Prostate gland (tissue), 2 donors: ENCODE data around the gene AATK.
A peak's percentile ranks its signal among the peaks of the same experiment; 100 is the strongest.

ENCODE experiments used
- POLR2AphosphoS5 ChIP-seq: sonication (generic); formaldehyde crosslinking; IDR thresholded peaks from one replicate; pipeline ENCODE4 v1.6.1; 2017; ENCODE audit warnings: antibody characterized with exemption
- TF ChIP-seq, protein P1 (sequence below), 4 experiments: fragments of 200-600 bp in 2 of 4; fragments of 450-650 bp in 2 of 4; sonication (generic) in 2 of 4; IDR thresholded peaks; 1 replicate in 3 of 4; 2 replicates in 1 of 4; pipeline ENCODE4 v1.5.1; 2016 to 2019; ENCODE audit warnings: antibody characterized with exemption in 4 of 4, mild to moderate bottlenecking in 2 of 4, moderate library complexity in 2 of 4

DNA sequence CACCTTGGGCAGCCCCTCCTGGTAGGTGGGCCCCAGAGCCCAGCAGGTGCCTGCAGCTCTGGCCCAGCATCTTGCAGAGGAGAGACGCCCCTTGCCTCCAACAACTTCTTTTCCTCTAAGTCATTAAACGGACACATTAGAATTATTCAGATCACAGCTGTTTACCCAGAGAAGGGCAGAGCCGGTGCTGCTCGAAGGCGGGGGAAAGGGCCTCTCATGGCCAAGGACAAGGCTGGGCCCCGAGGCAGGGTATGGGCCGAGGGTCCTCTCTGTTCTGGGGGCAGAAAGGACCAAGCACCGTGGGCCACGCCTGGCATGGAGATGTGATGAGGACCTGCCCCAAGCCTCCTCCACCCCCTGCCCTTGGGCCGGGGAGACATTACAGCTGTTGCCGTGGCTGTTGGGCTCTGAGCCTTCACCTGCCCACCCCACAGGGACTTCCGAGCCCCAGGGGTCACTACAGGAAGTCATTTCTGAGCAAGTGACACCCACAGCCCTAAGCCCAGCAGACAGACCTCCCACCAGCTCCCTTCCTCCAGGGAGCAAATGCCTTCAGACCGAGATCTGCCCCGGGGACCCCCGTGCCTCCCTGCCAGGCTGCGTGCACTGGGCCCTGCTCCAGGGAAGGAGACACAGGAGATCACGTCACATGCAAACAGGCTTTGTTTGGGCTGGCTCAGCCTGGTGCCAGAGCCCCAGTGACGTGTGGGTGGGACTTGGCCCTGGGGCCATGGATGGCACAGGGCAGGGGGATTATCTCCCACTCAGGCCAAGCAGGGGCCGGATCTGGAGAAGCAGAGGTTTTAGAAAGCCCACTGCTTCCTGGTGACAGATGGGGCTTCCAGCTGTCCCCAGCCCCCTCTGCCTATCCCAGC is 1.4 kb downstream of the AATK start:
- TF ChIP-seq POLR2AphosphoS5 = peak; percentile 28
- TF ChIP-seq, protein P1, sequence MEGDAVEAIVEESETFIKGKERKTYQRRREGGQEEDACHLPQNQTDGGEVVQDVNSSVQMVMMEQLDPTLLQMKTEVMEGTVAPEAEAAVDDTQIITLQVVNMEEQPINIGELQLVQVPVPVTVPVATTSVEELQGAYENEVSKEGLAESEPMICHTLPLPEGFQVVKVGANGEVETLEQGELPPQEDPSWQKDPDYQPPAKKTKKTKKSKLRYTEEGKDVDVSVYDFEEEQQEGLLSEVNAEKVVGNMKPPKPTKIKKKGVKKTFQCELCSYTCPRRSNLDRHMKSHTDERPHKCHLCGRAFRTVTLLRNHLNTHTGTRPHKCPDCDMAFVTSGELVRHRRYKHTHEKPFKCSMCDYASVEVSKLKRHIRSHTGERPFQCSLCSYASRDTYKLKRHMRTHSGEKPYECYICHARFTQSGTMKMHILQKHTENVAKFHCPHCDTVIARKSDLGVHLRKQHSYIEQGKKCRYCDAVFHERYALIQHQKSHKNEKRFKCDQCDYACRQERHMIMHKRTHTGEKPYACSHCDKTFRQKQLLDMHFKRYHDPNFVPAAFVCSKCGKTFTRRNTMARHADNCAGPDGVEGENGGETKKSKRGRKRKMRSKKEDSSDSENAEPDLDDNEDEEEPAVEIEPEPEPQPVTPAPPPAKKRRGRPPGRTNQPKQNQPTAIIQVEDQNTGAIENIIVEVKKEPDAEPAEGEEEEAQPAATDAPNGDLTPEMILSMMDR (IDR thresholded peaks at IDR 0.05) = no peak
